CD14-positive monocyte (primary cell): ENCODE results near the gene STX2. TPM values are rescaled to one million over a fixed set of nuclear protein-coding genes. Genes with fewer than 3 reads are reported as not detected.

Experiments used
- DNase-seq, 3 donors: peaks; one replicate each; pipeline ENCODE4 v3.0.0-alpha.2; 2011 to 2022
- H2AFZ ChIP-seq: 2 replicates; pipeline ENCODE4 v1.6.0; 2012; ENCODE audit warnings: mild to moderate bottlenecking, low read depth, low read length, inconsistent platforms; ENCODE audit not compliant: insufficient read depth, poor library complexity, severe bottlenecking
- H3K27ac ChIP-seq, 2 donors: 1 replicate in 1 of 2; 2 replicates in 1 of 2; pipeline ENCODE4 v1.5.1; 2012 to 2013; ENCODE audit warnings: low read length in 2 of 2, control low read depth in 1 of 2, inconsistent platforms in 1 of 2, low read depth in 1 of 2, mild to moderate bottlenecking in 1 of 2
- H3K27me3 ChIP-seq, 2 donors: one replicate each; pipeline versions ENCODE4 v1.6.0 to v1.6.1; 2011 to 2013; ENCODE audit warnings: low read length in 2 of 2; ENCODE audit not compliant: control insufficient read depth in 2 of 2, insufficient read depth in 2 of 2
- H3K36me3 ChIP-seq, 2 donors: replicated peaks in 1 of 2; 1 replicate in 1 of 2; 2 replicates in 1 of 2; pipeline versions ENCODE4 v1.5.1 to v1.6.1; 2012 to 2013; ENCODE audit warnings: low read length in 2 of 2, control low read depth in 1 of 2, inconsistent platforms in 1 of 2, mild to moderate bottlenecking in 1 of 2; ENCODE audit not compliant: insufficient read depth in 2 of 2, control insufficient read depth in 1 of 2
- H3K4me1 ChIP-seq, 2 donors: 1 replicate in 1 of 2; 2 replicates in 1 of 2; pipeline versions ENCODE4 v1.5.1 to v1.6.1; 2012 to 2013; ENCODE audit warnings: low read length in 2 of 2, control low read depth in 1 of 2, inconsistent platforms in 1 of 2, mild to moderate bottlenecking in 1 of 2, moderate library complexity in 1 of 2; ENCODE audit not compliant: insufficient read depth in 2 of 2, control insufficient read depth in 1 of 2
- H3K4me2 ChIP-seq: replicated peaks from 2 replicates; pipeline ENCODE3; 2012; ENCODE audit warnings: low read length, moderate library complexity, mild to moderate bottlenecking; ENCODE audit not compliant: poor library complexity, severe bottlenecking; ENCODE audit errors: extremely low read depth
- H3K4me3 ChIP-seq, 3 experiments: fragments of 200-600 bp in 1 of 3; sonication (generic) in 1 of 3; replicated peaks in 1 of 3; 1 replicate in 2 of 3; 2 replicates in 1 of 3; pipeline ENCODE4 v1.5.1; 2011 to 2013; ENCODE audit warnings: low read length in 3 of 3, mild to moderate bottlenecking in 3 of 3, control low read depth in 2 of 3, low read depth in 2 of 3, inconsistent platforms in 1 of 3, moderate library complexity in 1 of 3
- H3K79me2 ChIP-seq: 2 replicates; pipeline ENCODE4 v1.6.0; 2012; ENCODE audit warnings: mild to moderate bottlenecking, control low read depth, inconsistent platforms, low read length, moderate library complexity; ENCODE audit not compliant: insufficient read depth
- H3K9ac ChIP-seq: 2 replicates; pipeline ENCODE4 v1.6.0; 2017; ENCODE audit warnings: low read length, mild to moderate bottlenecking; ENCODE audit not compliant: insufficient read depth, poor library complexity, severe bottlenecking
- H3K9me3 ChIP-seq, 2 donors: replicated peaks in 1 of 2; 1 replicate in 1 of 2; 2 replicates in 1 of 2; pipeline versions ENCODE4 v1.5.1 to v1.6.1; 2012 to 2013; ENCODE audit warnings: low read length in 2 of 2, control low read depth in 1 of 2; ENCODE audit not compliant: control insufficient read depth in 1 of 2, insufficient read depth in 1 of 2
- H4K20me1 ChIP-seq: 2 replicates; pipeline ENCODE4 v1.6.0; 2012; ENCODE audit warnings: mild to moderate bottlenecking, low read length, control low read depth, moderate library complexity; ENCODE audit not compliant: insufficient read depth
- H3K27ac Mint-ChIP-seq, 7 donors: one replicate each; pipeline ENCODE4 v1.8.0; 2020; ENCODE audit warnings: mild to moderate bottlenecking in 7 of 7, mixed read lengths in 7 of 7, moderate library complexity in 6 of 7, inconsistent platforms in 2 of 7
- H3K27me3 Mint-ChIP-seq, 3 donors: one replicate each; pipeline ENCODE4 v1.8.0; 2021 to 2022; ENCODE audit warnings: low read depth in 3 of 3, mild to moderate bottlenecking in 3 of 3, mixed read lengths in 3 of 3, moderate library complexity in 3 of 3, inconsistent platforms in 1 of 3
- H3K36me3 Mint-ChIP-seq, 2 donors: one replicate each; pipeline ENCODE4 v1.8.0; 2020; ENCODE audit warnings: mixed read lengths in 2 of 2, inconsistent platforms in 1 of 2, mild to moderate bottlenecking in 1 of 2
- H3K4me1 Mint-ChIP-seq: one replicate; pipeline ENCODE4 v1.8.0; 2020; ENCODE audit warnings: mild to moderate bottlenecking, mixed read lengths
- H3K4me3 Mint-ChIP-seq, 2 donors: one replicate each; pipeline ENCODE4 v1.8.0; 2020; ENCODE audit warnings: mild to moderate bottlenecking in 2 of 2, mixed read lengths in 2 of 2, moderate library complexity in 1 of 2
- H3K9me3 Mint-ChIP-seq, 7 donors: one replicate each; pipeline ENCODE4 v1.8.0; 2020 to 2022; ENCODE audit warnings: mixed read lengths in 7 of 7, mild to moderate bottlenecking in 6 of 7, moderate library complexity in 6 of 7, inconsistent platforms in 2 of 7
- WGBS: methylation state at CpG from one replicate; pipeline ENCODE4 v1.1.5; 2013; ENCODE audit warnings: missing lambda C conversion rate; ENCODE audit not compliant: insufficient coverage; 5-methylcytosine and 5-hydroxymethylcytosine counted together
- intact Hi-C, 2 donors: fragments of 100-400 bp; cut with micrococcal nuclease; formaldehyde crosslinking; loops; one replicate each; pipeline versions ENCODE4 v1.15.0 to v1.15.1; 2023
- polyA plus RNA-seq, 3 donors: library from polyadenylated mRNA; depleted of rRNA in 1 of 3; unstranded in 2 of 3; stranded (reverse) in 1 of 3; fragments of 300-500 nt in 2 of 3; fragments of >200 nt in 1 of 3; fragmentation: Illumina TruSeq in 2 of 3; gene quantifications; 1 replicate in 2 of 3; 2 replicates in 1 of 3; pipeline ENCODE4 v1.2.3, GENCODE V29; 2012 to 2021
- TF ChIP-seq, protein P1 (sequence below): fragments of 200-600 bp; IDR thresholded peaks from one replicate; pipeline ENCODE4 v1.8.0; 2022; ENCODE audit warnings: antibody characterized with exemption, mild to moderate bottlenecking

Gene STX2
- polyA plus RNA-seq, 3 donors: 4.8 to 32.9 (median 7.6) TPM

DNA sequence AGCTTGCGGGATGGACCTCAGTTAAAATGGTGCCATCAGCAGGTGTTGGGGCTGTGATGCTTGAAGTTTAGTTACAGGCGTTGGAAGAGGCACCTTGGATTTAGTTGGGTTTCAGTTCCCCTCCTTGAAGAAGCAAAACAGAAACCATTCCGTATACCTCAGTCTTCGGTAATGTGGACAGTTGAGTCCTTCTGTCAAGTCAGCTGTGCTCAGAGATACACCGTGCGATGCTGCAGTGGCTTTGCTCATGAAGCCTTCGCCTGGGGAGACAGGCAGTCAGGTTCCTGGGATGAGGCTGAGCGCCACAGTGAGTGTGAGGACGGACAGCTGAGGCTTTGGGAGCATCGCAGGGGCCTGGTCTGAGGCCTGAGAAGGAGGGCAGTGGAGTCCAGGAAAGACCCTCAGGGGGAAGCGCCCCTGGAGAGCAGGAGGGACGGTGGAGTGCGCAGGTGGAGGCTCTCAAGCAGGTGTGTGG lies 40.2 kb upstream of the STX2 start:
- Histone ChIP-seq H3K79me2 (peaks cover 8% of the 10 kb centered on the region), H3K36me3 (peaks cover 29 to 35% of the 10 kb centered on the region in 2 donors), H3K4me3 (no peak overlapping the region), H3K9me3 (no peaks in the 10 kb centered on the region), H3K27ac (no peak overlapping the region), H3K27me3 (no peaks in the 10 kb centered on the region), H3K4me1 (peaks cover 4 to 6% of the 10 kb centered on the region in 2 donors), H4K20me1 (peaks cover 17% of the 10 kb centered on the region), H3K4me2 (no peak overlapping the region), H2AFZ (no peak overlapping the region), H3K9ac (no peak overlapping the region)
- peak overlapping the region in 1 of 2 donors; percentile 65 for H3K4me3 Mint-ChIP-seq
- intact Hi-C loops: loop anchor here in 1 of 2 donors (10.0 kb wide), 1 partner anchor 1616 kb away; the partner anchor contains the start of gene FBRSL1
- peaks cover 33 to 34% of the 10 kb centered on the region in 2 donors for H3K36me3 Mint-ChIP-seq
- H3K27ac Mint-ChIP-seq: peak overlapping the region in 3 of 7 donors; percentile 15 to 38 (median 32)
- peaks cover 0 to 2% (median 0%) of the 10 kb centered on the region in 7 donors for H3K9me3 Mint-ChIP-seq
- DNase-seq: no peak
- peaks cover 23% of the 10 kb centered on the region for H3K4me1 Mint-ChIP-seq
- TF ChIP-seq, protein P1, sequence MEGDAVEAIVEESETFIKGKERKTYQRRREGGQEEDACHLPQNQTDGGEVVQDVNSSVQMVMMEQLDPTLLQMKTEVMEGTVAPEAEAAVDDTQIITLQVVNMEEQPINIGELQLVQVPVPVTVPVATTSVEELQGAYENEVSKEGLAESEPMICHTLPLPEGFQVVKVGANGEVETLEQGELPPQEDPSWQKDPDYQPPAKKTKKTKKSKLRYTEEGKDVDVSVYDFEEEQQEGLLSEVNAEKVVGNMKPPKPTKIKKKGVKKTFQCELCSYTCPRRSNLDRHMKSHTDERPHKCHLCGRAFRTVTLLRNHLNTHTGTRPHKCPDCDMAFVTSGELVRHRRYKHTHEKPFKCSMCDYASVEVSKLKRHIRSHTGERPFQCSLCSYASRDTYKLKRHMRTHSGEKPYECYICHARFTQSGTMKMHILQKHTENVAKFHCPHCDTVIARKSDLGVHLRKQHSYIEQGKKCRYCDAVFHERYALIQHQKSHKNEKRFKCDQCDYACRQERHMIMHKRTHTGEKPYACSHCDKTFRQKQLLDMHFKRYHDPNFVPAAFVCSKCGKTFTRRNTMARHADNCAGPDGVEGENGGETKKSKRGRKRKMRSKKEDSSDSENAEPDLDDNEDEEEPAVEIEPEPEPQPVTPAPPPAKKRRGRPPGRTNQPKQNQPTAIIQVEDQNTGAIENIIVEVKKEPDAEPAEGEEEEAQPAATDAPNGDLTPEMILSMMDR: no peak
- H3K27me3 Mint-ChIP-seq: peaks cover 4 to 9% (median 6%) of the 10 kb centered on the region in 3 donors
- WGBS: 88% methylated on average over 11 of the region's 13 CpGs

DNA sequence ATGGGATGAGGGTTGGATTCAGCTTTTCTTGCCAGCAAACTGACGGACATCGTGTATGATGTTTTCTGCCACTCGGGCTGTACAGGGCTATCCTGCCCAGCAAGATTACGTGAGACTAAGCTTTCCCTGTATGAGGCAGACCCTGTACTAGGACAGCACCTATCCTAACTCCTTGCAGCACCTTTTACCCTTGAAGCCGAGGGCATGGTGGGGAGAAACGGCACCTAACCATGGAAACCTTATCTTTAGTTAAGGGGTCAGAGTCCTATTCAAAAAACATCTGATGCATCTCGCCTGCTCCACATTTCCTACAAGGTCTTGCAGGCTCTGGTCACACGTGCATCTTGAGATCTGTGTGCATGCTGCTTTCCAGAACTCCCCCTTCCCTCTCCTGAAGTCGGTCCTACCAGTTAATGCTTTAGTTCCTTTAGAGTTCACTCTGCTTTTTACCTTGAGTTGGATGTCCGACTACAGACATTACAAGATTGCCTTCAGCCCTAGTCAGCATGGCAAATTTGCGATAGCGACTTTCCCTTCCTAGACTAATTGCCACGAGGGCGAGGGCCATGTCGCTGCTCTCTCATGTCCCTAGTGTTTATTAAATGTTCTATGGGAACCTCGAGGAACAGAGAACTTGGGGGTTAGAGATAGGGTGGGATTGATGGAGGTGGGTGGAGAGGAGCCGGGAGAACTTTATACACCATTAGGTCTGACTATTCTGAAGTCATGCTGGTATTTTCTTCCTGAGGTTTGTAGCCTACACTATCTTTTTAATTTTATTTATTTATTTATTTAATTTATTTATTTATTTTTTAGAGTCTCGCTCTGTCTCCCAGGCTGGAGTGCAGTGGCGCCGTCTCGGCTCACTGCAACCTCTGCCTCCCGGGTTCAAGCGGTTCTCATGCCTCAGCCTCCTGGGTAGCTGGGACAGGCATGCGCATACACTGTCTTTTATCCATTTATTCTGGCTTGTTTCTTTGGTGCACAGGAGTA lies 39.4 kb upstream of the STX2 start:
- H3K36me3 ChIP-seq: peaks cover 36 to 42% of the 10 kb centered on the region in 2 donors
- H3K9me3 Mint-ChIP-seq: peaks cover 0 to 2% (median 0%) of the 10 kb centered on the region in 7 donors
- H3K4me1 Mint-ChIP-seq: peaks cover 30% of the 10 kb centered on the region
- no peak overlapping the region for H3K27ac ChIP-seq
- H3K27ac Mint-ChIP-seq: peak overlapping the region in 1 of 7 donors; percentile 15
- intact Hi-C loops: loop anchor here in 1 of 2 donors (10.0 kb wide), 1 partner anchor 1616 kb away; the partner anchor contains the start of gene FBRSL1
- no peaks in the 10 kb centered on the region for H3K9me3 ChIP-seq
- no peak overlapping the region for H3K4me2 ChIP-seq
- no peaks in the 10 kb centered on the region for H3K27me3 ChIP-seq
- TF ChIP-seq, protein P1: no peak
- peaks cover 4 to 9% (median 6%) of the 10 kb centered on the region in 3 donors for H3K27me3 Mint-ChIP-seq
- no peak for DNase-seq
- H3K36me3 Mint-ChIP-seq: peaks cover 39 to 41% of the 10 kb centered on the region in 2 donors
- no peak overlapping the region for H3K4me3 ChIP-seq
- H3K4me3 Mint-ChIP-seq: no peak overlapping the region
- H4K20me1 ChIP-seq: peaks cover 24% of the 10 kb centered on the region
- WGBS: 88% methylated on average over 8 of the region's 24 CpGs
- H3K9ac ChIP-seq: no peak overlapping the region
- H3K79me2 ChIP-seq: peaks cover 15% of the 10 kb centered on the region
- no peak overlapping the region for H2AFZ ChIP-seq
- peaks cover 4 to 12% of the 10 kb centered on the region in 2 donors for H3K4me1 ChIP-seq
